ENCODE results near the gene BNC2. TPM values are rescaled to one million over a fixed set of nuclear protein-coding genes. Genes with fewer than 3 reads are reported as not detected.
A peak's percentile ranks its signal among the peaks of the same experiment; 100 is the strongest.
"Not testable (repeated sequence)": the region's sequence is repeated elsewhere in the genome, so short reads cannot be mapped to it uniquely, and the experiment has no call there.

Gene BNC2
- total and polyA plus RNA-seq, 2 experiments from 2014 or later = 19.3 to 20.7 TPM

DNA sequence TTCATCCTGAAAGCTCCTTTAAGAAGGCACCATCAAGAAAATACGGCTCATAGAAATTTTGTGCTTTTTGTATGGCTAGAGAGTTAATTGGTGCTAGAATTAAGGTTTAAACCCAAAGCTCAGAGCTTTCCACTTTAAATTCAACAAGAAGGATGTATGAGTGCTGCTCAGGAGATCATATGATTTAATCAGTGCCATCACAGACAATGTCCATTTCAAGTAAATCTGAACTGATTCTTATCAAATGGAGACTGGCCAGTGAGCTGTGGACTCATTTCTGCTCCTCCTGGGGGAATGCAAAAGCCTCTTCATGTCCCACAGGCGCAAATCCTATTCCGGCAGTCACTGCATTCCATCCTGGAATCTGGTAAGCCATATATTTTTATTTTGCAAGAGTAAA lies 327.2 kb downstream of the BNC2 start:
- Histone ChIP-seq H3K4me1 (ENCODE audit: insufficient read depth) (peaks cover 4% of the 10 kb centered on the region), H4K20me1 (ENCODE audit: insufficient read depth, poor library complexity, severe bottlenecking) (no peaks in the 10 kb centered on the region), H3K9me2 (replicated peaks; ENCODE audit: insufficient read depth) (no peaks in the 10 kb centered on the region), H3K27me3 (no peaks in the 10 kb centered on the region), H3K36me3 (replicated peaks; ENCODE audit: insufficient read depth, low read depth) (no peaks in the 10 kb centered on the region), H3K4me3 (no peak overlapping the region), H3K27ac (peak overlapping the region; percentile 14), H3K79me2 (no peaks in the 10 kb centered on the region), H2AFZ (no peak overlapping the region), H3K9me3 (ENCODE audit: low read depth) (no peaks in the 10 kb centered on the region), H3K4me2 (no peak overlapping the region)
- no peak for DNase-seq (ENCODE audit: low spot score)
- TF ChIP-seq EZH2phosphoT487 (IDR thresholded peaks at IDR 0.05; ENCODE audit: low read depth, severe bottlenecking, unreplicated experiment) = no peak
- TF ChIP-seq EZH2 (IDR thresholded peaks at IDR 0.05; ENCODE audit: borderline replicate concordance) = no peak
- TF ChIP-seq, protein P1, sequence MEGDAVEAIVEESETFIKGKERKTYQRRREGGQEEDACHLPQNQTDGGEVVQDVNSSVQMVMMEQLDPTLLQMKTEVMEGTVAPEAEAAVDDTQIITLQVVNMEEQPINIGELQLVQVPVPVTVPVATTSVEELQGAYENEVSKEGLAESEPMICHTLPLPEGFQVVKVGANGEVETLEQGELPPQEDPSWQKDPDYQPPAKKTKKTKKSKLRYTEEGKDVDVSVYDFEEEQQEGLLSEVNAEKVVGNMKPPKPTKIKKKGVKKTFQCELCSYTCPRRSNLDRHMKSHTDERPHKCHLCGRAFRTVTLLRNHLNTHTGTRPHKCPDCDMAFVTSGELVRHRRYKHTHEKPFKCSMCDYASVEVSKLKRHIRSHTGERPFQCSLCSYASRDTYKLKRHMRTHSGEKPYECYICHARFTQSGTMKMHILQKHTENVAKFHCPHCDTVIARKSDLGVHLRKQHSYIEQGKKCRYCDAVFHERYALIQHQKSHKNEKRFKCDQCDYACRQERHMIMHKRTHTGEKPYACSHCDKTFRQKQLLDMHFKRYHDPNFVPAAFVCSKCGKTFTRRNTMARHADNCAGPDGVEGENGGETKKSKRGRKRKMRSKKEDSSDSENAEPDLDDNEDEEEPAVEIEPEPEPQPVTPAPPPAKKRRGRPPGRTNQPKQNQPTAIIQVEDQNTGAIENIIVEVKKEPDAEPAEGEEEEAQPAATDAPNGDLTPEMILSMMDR (IDR thresholded peaks at IDR 0.05; ENCODE audit: poor library complexity) = no peak
- 80% methylated on average over 3 of the region's 3 CpGs for WGBS (ENCODE audit: low lambda C conversion rate, missing lambda C conversion rate)

DNA sequence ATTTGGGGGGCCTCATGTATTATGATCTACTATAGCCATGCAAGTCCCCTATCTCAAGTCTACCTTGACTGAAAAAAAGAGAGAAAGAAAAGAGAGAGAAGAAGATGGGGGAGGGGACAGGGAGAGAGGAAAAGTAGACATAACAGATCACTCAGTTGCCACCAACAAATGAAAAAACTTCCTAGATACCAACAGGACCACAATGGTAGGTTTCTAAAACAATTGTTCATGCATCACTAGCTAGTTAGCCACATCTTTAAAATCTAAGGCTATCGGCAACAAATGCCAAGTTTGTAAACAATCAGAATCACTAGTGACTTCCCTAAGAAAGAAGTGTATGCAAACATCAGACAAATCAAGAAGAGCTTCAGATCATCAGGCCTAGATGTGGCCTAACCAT lies 328.2 kb downstream of the BNC2 start:
- Histone ChIP-seq H3K4me1 (ENCODE audit: insufficient read depth) (peaks cover 4% of the 10 kb centered on the region), H3K4me3 (no peak overlapping the region), H3K36me3 (replicated peaks; ENCODE audit: insufficient read depth, low read depth) (no peaks in the 10 kb centered on the region), H3K4me2 (no peak overlapping the region), H3K9me3 (ENCODE audit: low read depth) (no peaks in the 10 kb centered on the region), H3K27me3 (no peaks in the 10 kb centered on the region), H3K27ac (no peak overlapping the region), H3K79me2 (no peaks in the 10 kb centered on the region), H4K20me1 (ENCODE audit: insufficient read depth, poor library complexity, severe bottlenecking) (no peaks in the 10 kb centered on the region), H3K9me2 (replicated peaks; ENCODE audit: insufficient read depth) (no peaks in the 10 kb centered on the region), H2AFZ (no peak overlapping the region)
- TF ChIP-seq, protein P1 (IDR thresholded peaks at IDR 0.05; ENCODE audit: poor library complexity) = no peak
- no peak for TF ChIP-seq EZH2 (IDR thresholded peaks at IDR 0.05; ENCODE audit: borderline replicate concordance)
- no peak for TF ChIP-seq EZH2phosphoT487 (IDR thresholded peaks at IDR 0.05; ENCODE audit: low read depth, severe bottlenecking, unreplicated experiment)
- WGBS (ENCODE audit: low lambda C conversion rate, missing lambda C conversion rate) = 70% methylated on average over 1 of the region's 1 CpG
- DNase-seq (ENCODE audit: low spot score) = no peak

DNA sequence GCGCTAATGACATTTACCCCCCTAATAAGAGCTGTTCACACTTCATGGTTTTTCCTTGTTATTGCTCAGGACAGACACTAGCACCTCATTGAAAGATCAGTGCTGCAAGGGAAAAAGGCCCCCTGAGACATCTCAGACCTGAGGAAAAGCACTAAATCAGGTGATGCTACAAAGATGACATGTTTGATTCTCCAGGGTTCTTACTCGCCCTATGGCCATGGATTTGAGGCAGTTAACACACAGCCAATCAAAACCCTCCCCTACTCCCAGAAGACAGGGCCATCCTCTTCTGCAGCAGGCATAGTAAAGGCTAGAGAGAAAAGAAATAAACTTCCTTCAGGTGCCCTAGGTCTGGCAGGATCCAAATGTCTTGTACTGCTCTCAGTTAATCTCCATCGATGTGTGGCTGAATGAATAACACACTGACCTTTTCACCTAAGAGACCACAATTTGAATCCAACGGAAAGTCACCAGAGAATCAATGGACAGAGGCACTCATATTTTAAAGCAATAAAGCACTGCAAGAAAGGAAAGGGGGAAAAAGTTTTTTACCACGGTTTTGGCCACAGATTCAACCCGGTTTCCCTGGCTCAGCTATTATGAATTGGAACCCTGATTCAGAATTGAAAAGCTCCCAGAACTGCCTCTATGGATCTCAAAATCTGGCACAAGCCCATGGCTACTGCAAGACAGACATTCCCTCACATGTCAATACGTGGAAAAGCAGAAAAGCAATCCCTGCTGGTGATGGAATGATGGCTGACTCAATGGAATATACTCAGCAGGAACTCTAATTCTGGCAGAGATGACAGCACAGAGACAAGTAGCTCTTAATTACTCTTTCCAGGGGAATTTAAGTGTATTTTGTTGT lies 329.5 kb downstream of the BNC2 start:
- Histone ChIP-seq H3K79me2 (no peaks in the 10 kb centered on the region), H2AFZ (no peak overlapping the region), H3K9me2 (replicated peaks; ENCODE audit: insufficient read depth) (no peaks in the 10 kb centered on the region), H3K36me3 (replicated peaks; ENCODE audit: insufficient read depth, low read depth) (no peaks in the 10 kb centered on the region), H3K9me3 (ENCODE audit: low read depth) (no peaks in the 10 kb centered on the region), H3K4me1 (ENCODE audit: insufficient read depth) (peaks cover 4% of the 10 kb centered on the region), H3K27me3 (no peaks in the 10 kb centered on the region), H3K4me3 (no peak overlapping the region), H3K4me2 (no peak overlapping the region), H3K27ac (no peak overlapping the region), H4K20me1 (ENCODE audit: insufficient read depth, poor library complexity, severe bottlenecking) (no peaks in the 10 kb centered on the region)
- DNase-seq (ENCODE audit: low spot score) = no peak
- TF ChIP-seq EZH2 (IDR thresholded peaks at IDR 0.05; ENCODE audit: borderline replicate concordance) = no peak
- TF ChIP-seq EZH2phosphoT487 (IDR thresholded peaks at IDR 0.05; ENCODE audit: low read depth, severe bottlenecking, unreplicated experiment) = no peak
- TF ChIP-seq, protein P1 (IDR thresholded peaks at IDR 0.05; ENCODE audit: poor library complexity) = no peak
- 78% methylated on average over 7 of the region's 7 CpGs for WGBS (ENCODE audit: low lambda C conversion rate, missing lambda C conversion rate)

DNA sequence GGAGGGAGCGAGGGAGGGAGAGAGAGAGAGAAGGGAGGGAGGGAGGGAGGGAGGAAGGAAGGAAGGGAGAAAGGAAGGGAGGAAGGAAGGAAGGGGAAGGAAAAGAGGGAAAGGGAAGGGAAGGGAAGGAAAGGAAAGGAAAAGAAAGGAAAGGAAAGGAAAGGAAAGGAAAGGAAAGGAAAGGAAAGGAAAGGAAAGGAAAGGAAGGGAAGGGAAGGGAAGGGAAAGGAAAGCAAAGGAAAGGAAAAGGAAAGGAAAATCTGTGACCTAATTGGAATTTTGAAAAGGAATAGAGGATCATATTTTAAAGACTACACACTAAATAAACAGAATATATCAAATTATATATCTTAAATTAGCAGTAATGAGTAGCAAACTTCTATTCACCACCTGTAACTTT lies 330.8 kb downstream of the BNC2 start:
- not testable (repeated sequence) for H3K79me2 ChIP-seq; H3K36me3 ChIP-seq (replicated peaks; ENCODE audit: insufficient read depth, low read depth); H3K9me3 ChIP-seq (ENCODE audit: low read depth); H2AFZ ChIP-seq; H3K4me3 ChIP-seq; H3K9me2 ChIP-seq (replicated peaks; ENCODE audit: insufficient read depth); H3K27me3 ChIP-seq; H4K20me1 ChIP-seq (ENCODE audit: insufficient read depth, poor library complexity, severe bottlenecking); DNase-seq (ENCODE audit: low spot score); H3K4me2 ChIP-seq; H3K27ac ChIP-seq; H3K4me1 ChIP-seq (ENCODE audit: insufficient read depth)
- no CpG with 5 or more reads among the region's 1 CpG for WGBS (ENCODE audit: low lambda C conversion rate, missing lambda C conversion rate)
